ENCODE measurements around the gene MUCL3.
A peak's percentile ranks its signal among the peaks of the same experiment; 100 is the strongest.

DNA sequence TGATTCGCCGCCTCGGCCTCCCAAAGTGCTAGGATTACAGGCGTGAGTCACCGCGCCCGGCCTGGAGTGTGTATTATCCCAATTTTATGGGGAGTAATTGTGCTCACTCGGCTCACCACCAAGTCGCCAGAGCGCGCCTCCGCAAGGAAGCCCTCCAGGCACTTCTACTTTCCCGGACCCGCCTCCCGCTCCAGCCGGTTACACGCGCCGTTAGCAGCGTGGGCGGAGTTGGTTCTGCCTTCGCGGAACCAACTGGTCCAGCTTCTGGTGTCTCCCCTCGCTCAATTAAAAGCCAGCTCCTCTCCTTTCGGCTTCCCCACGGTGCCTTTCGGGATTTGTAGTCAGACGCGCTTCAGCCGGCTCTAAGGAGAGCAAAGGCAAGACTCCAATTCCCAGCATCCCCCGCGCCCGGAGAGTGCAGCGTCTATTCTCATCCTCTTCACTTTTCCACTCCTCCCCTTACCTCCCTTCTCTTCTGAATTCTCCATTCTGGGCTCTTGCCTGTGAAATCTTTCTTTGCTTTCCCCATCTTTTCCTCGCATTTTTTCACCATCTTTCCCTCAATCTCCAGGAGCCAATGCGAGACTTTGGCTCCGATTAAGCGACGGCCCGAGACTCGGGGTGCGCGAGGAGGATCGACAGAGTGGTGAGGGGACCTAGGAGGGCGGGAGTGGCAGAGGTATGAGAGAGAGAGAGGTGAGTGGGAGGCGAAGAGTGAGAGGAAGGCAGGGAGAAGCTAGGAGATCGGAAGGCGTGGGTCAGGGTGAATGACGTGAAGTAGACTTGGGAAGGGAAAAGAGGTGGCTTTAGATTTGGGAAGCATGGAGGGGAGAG is 32.8 kb upstream of the MUCL3 start, which contains the start of gene GTF2H4:
- TF ChIP-seq, protein P1, sequence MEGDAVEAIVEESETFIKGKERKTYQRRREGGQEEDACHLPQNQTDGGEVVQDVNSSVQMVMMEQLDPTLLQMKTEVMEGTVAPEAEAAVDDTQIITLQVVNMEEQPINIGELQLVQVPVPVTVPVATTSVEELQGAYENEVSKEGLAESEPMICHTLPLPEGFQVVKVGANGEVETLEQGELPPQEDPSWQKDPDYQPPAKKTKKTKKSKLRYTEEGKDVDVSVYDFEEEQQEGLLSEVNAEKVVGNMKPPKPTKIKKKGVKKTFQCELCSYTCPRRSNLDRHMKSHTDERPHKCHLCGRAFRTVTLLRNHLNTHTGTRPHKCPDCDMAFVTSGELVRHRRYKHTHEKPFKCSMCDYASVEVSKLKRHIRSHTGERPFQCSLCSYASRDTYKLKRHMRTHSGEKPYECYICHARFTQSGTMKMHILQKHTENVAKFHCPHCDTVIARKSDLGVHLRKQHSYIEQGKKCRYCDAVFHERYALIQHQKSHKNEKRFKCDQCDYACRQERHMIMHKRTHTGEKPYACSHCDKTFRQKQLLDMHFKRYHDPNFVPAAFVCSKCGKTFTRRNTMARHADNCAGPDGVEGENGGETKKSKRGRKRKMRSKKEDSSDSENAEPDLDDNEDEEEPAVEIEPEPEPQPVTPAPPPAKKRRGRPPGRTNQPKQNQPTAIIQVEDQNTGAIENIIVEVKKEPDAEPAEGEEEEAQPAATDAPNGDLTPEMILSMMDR (IDR thresholded peaks at IDR 0.05): no peak
- TF ChIP-seq POLR2A (IDR thresholded peaks at IDR 0.05): peak; percentile 23
- TF ChIP-seq POLR2AphosphoS5 (IDR thresholded peaks at IDR 0.05): peak; percentile 96

Measured in prostate gland (tissue), 2 donors.